ENCODE data around the gene RTL10. TPM values are rescaled to one million over a fixed set of nuclear protein-coding genes. Genes with fewer than 3 reads are reported as not detected.

RTL10 gene
- total and polyA plus RNA-seq, 2 donors (not counting 1 experiment from before 2014, with no cell fraction given): 6.4 to 15.2 TPM

DNA sequence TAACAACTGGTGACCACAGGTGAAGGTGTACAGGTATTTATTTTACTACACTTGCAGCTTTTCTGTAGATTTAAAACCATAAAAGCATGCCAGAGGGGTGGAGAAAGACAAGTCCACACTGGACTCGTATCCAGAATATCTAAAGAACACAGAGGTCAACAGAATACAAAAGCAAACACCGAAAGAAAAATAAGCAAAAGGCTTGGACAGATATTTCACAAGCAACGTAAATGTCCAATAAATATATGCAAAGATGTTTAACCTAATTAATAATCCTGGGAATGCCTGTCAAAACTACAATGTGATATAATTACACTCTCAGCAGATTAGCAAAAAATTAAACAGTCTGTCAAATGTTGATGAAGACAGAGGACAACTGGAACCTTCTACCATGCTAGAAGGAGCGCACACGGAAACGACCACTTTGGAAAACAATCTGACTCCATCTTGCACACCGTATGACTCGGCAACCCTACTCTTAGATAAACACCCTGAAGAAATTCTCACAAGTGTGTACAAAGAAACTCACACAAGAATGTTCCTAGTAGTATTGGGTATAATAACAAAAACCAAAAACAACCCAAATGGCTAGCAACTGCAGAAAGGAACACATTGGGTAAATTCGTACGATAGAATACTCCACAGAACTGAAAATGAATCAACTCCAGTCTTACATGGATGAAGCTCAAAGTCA lies 27.2 kb downstream of the RTL10 start:
- no peak overlapping the region for H3K4me3 ChIP-seq (ENCODE audit: control extremely low read depth in 1 of 5, extremely low read depth in 1 of 5, insufficient read depth in 1 of 5, low read depth in 2 of 5, low read length in 4 of 5)
- no peaks in the 10 kb centered on the region for H3K27me3 Mint-ChIP-seq
- H3K27ac ChIP-seq (ENCODE audit: low read length in 2 of 2): no peak overlapping the region
- H3K36me3 ChIP-seq (replicated peaks in 1 of 2; ENCODE audit: control extremely low read depth in 1 of 2, control insufficient read depth in 1 of 2, extremely low read depth in 1 of 2, insufficient read depth in 2 of 2, low read length in 1 of 2): no peaks in the 10 kb centered on the region
- no peaks in the 10 kb centered on the region for H3K27me3 ChIP-seq (replicated peaks in 1 of 4; ENCODE audit: control extremely low read depth in 1 of 4, control insufficient read depth in 3 of 4, insufficient read depth in 4 of 4, low read length in 3 of 4)
- 88% methylated on average over 3 of the region's 10 CpGs for WGBS (ENCODE audit: insufficient coverage)
- no peaks in the 10 kb centered on the region for H4K20me1 ChIP-seq (ENCODE audit: control insufficient read depth, insufficient read depth, low read length, poor library complexity, severe bottlenecking)
- no peaks in the 10 kb centered on the region for H3K9me3 ChIP-seq (ENCODE audit: control extremely low read depth in 1 of 3, control insufficient read depth in 2 of 3, insufficient read depth in 1 of 3, low read length in 2 of 3)
- H3K79me2 ChIP-seq (ENCODE audit: control insufficient read depth, insufficient read depth, low read length): peaks cover 8% of the 10 kb centered on the region
- ATAC-seq (ENCODE audit: low read depth) (no peak), DNase-seq (no peak)
- ChIA-PET CTCF (no interaction called here), POLR2A (no interaction called here)
- no peaks in the 10 kb centered on the region for H3K9me3 Mint-ChIP-seq (ENCODE audit: insufficient read depth)
- intact Hi-C loops (cut with micrococcal nuclease): no loop called here
- no peak overlapping the region for H3K27ac Mint-ChIP-seq
- no peak overlapping the region for H3K4me2 ChIP-seq (replicated peaks; ENCODE audit: low read depth, low read length, poor library complexity, severe bottlenecking)
- H3K4me3 Mint-ChIP-seq: no peak overlapping the region
- H2AFZ ChIP-seq (ENCODE audit: insufficient read depth, low read depth, low read length, poor library complexity, severe bottlenecking): no peak overlapping the region
- TF ChIP-seq, protein P1, sequence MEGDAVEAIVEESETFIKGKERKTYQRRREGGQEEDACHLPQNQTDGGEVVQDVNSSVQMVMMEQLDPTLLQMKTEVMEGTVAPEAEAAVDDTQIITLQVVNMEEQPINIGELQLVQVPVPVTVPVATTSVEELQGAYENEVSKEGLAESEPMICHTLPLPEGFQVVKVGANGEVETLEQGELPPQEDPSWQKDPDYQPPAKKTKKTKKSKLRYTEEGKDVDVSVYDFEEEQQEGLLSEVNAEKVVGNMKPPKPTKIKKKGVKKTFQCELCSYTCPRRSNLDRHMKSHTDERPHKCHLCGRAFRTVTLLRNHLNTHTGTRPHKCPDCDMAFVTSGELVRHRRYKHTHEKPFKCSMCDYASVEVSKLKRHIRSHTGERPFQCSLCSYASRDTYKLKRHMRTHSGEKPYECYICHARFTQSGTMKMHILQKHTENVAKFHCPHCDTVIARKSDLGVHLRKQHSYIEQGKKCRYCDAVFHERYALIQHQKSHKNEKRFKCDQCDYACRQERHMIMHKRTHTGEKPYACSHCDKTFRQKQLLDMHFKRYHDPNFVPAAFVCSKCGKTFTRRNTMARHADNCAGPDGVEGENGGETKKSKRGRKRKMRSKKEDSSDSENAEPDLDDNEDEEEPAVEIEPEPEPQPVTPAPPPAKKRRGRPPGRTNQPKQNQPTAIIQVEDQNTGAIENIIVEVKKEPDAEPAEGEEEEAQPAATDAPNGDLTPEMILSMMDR (IDR thresholded peaks at IDR 0.05): no peak
- TF ChIP-seq EZH2 (IDR thresholded peaks at IDR 0.05; ENCODE audit: borderline replicate concordance, insufficient read depth, low read depth, low read length, poor library complexity, severe bottlenecking): no peak
- H3K4me1 ChIP-seq (ENCODE audit: control insufficient read depth in 2 of 2, insufficient read depth in 2 of 2, low read length in 2 of 2): peaks cover 0 to under 1% of the 10 kb centered on the region in 2 donors
- H3K4me1 Mint-ChIP-seq: peaks cover 7% of the 10 kb centered on the region
- no peak overlapping the region for H3K9ac ChIP-seq (ENCODE audit: low read length)

DNA sequence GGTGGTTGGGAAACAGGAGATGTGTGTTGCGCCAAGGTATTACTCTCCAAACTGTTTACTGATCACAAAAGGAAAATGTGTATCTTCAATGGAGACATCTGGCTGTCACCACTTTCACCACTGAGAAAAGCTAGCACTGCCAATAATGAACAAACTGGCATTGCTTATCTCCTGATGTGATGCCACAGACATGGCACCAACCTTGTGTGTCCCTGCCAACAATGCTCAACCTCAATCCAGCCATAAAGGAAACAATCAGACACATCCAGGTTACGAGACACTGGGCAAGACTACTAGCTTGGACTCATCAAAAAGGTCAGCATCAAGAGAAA lies 28.1 kb downstream of the RTL10 start:
- no peak for DNase-seq
- no peak overlapping the region for H3K4me3 Mint-ChIP-seq
- H3K27me3 ChIP-seq (replicated peaks in 1 of 4; ENCODE audit: control extremely low read depth in 1 of 4, control insufficient read depth in 3 of 4, insufficient read depth in 4 of 4, low read length in 3 of 4): no peaks in the 10 kb centered on the region
- H3K27ac Mint-ChIP-seq: no peak overlapping the region
- no peaks in the 10 kb centered on the region for H3K9me3 ChIP-seq (ENCODE audit: control extremely low read depth in 1 of 3, control insufficient read depth in 2 of 3, insufficient read depth in 1 of 3, low read length in 2 of 3)
- peaks cover 1% of the 10 kb centered on the region for H3K4me1 Mint-ChIP-seq
- no peaks in the 10 kb centered on the region for H3K9me3 Mint-ChIP-seq (ENCODE audit: insufficient read depth)
- H3K4me2 ChIP-seq (replicated peaks; ENCODE audit: low read depth, low read length, poor library complexity, severe bottlenecking): no peak overlapping the region
- no peaks in the 10 kb centered on the region for H3K36me3 ChIP-seq (replicated peaks in 1 of 2; ENCODE audit: control extremely low read depth in 1 of 2, control insufficient read depth in 1 of 2, extremely low read depth in 1 of 2, insufficient read depth in 2 of 2, low read length in 1 of 2)
- ChIA-PET POLR2A (no interaction called here), CTCF (no interaction called here)
- H3K27me3 Mint-ChIP-seq: no peaks in the 10 kb centered on the region
- no peak overlapping the region for H3K9ac ChIP-seq (ENCODE audit: low read length)
- 57% methylated on average over 1 of the region's 2 CpGs for WGBS (ENCODE audit: insufficient coverage)
- no peak overlapping the region for H2AFZ ChIP-seq (ENCODE audit: insufficient read depth, low read depth, low read length, poor library complexity, severe bottlenecking)
- no peaks in the 10 kb centered on the region for H4K20me1 ChIP-seq (ENCODE audit: control insufficient read depth, insufficient read depth, low read length, poor library complexity, severe bottlenecking)
- TF ChIP-seq, protein P1 (IDR thresholded peaks at IDR 0.05): no peak
- no peak for TF ChIP-seq EZH2 (IDR thresholded peaks at IDR 0.05; ENCODE audit: borderline replicate concordance, insufficient read depth, low read depth, low read length, poor library complexity, severe bottlenecking)
- H3K27ac ChIP-seq (ENCODE audit: low read length in 2 of 2): no peak overlapping the region
- peaks cover 8% of the 10 kb centered on the region for H3K79me2 ChIP-seq (ENCODE audit: control insufficient read depth, insufficient read depth, low read length)
- intact Hi-C loops (cut with micrococcal nuclease): no loop called here
- H3K4me1 ChIP-seq (ENCODE audit: control insufficient read depth in 2 of 2, insufficient read depth in 2 of 2, low read length in 2 of 2): no peaks in the 10 kb centered on the region
- ATAC-seq (ENCODE audit: low read depth): no peak
- H3K4me3 ChIP-seq (ENCODE audit: control extremely low read depth in 1 of 5, extremely low read depth in 1 of 5, insufficient read depth in 1 of 5, low read depth in 2 of 5, low read length in 4 of 5): no peak overlapping the region

Measured in B cell (primary cell).